IMR-90 (cell line): Measurements from ENCODE around the gene GJB4. TPM values are rescaled to one million over a fixed set of nuclear protein-coding genes. Genes with fewer than 3 reads are reported as not detected.

Source experiments
- ATAC-seq: fragments of 200-7000 bp; cut with Tn5 transposase; 2 replicates; pipeline ENCODE4 v1.9.1; 2020; ENCODE audit warnings: low read depth, mild to moderate bottlenecking, moderate library complexity
- BruUV-seq: library from RNA; stranded (reverse); fragments of 400-500 nt; replicated peaks from 2 replicates; lab custom pipeline; 2021; lab: Mats Ljungman, UMichigan
- CTCF ChIA-PET: fragments of 300-600 bp; formaldehyde crosslinking; extraction: SDS; loops from one replicate; lab custom pipeline; 2021; ENCODE audit warnings: antibody characterized with exemption; lab: Yijun Ruan, JAX
- POLR2A ChIA-PET: fragments of 300-600 bp; sonication (Branson Sonifier 250); formaldehyde crosslinking; loops from one replicate; lab custom pipeline; 2022; ENCODE audit warnings: antibody characterized with exemption; ENCODE audit not compliant: unreplicated experiment; lab: Charles Lee
- DNase-seq: peaks from one replicate; pipeline ENCODE4 v3.0.0; 2013
- H2AFZ ChIP-seq: replicated peaks from 2 replicates; pipeline ENCODE3; 2013; ENCODE audit warnings: low read length, mild to moderate bottlenecking; ENCODE audit not compliant: poor library complexity
- H2AK5ac ChIP-seq: 2 replicates; pipeline ENCODE4 v1.6.1; 2013; ENCODE audit warnings: low read depth, low read length, inconsistent platforms
- H2AK9ac ChIP-seq: replicated peaks from 2 replicates; pipeline ENCODE3; 2013; ENCODE audit warnings: mild to moderate bottlenecking, low read depth, low read length, moderate library complexity; ENCODE audit not compliant: poor library complexity
- H2BK120ac ChIP-seq: 2 replicates; pipeline ENCODE4 v1.6.1; 2013; ENCODE audit warnings: low read depth, low read length, inconsistent platforms
- H2BK15ac ChIP-seq: 3 replicates; pipeline ENCODE4 v1.6.1; 2013; ENCODE audit warnings: low read depth, low read length, inconsistent platforms
- H2BK20ac ChIP-seq: 2 replicates; pipeline ENCODE4 v1.6.1; 2013; ENCODE audit warnings: low read depth, mild to moderate bottlenecking, inconsistent platforms, low read length, moderate library complexity
- H2BK5ac ChIP-seq: 2 replicates; pipeline ENCODE4 v1.6.1; 2013; ENCODE audit warnings: mild to moderate bottlenecking, low read depth, low read length, inconsistent platforms; ENCODE audit not compliant: poor library complexity, severe bottlenecking
- H3K14ac ChIP-seq: replicated peaks from 2 replicates; pipeline ENCODE4 v1.6.1; 2013; ENCODE audit warnings: low read depth, low read length, inconsistent platforms
- H3K18ac ChIP-seq: 2 replicates; pipeline ENCODE4 v1.6.1; 2013; ENCODE audit warnings: low read depth, low read length, control low read depth
- H3K23ac ChIP-seq: 2 replicates; pipeline ENCODE4 v1.6.1; 2013; ENCODE audit warnings: low read depth, low read length, inconsistent platforms
- H3K27ac ChIP-seq: 2 replicates; pipeline ENCODE4 v1.5.1; 2013; ENCODE audit warnings: mild to moderate bottlenecking, control low read depth, low read length; ENCODE audit not compliant: insufficient read depth
- H3K27me3 ChIP-seq: 2 replicates; pipeline ENCODE4 v1.6.1; 2013; ENCODE audit warnings: low read length; ENCODE audit not compliant: control insufficient read depth, insufficient read depth
- H3K36me3 ChIP-seq: 2 replicates; pipeline ENCODE4 v1.6.1; 2013; ENCODE audit warnings: low read length, mixed read lengths; ENCODE audit not compliant: control insufficient read depth, insufficient read depth
- H3K4ac ChIP-seq: 2 replicates; pipeline ENCODE4 v1.6.1; 2013; ENCODE audit warnings: low read depth, low read length, inconsistent platforms
- H3K4me1 ChIP-seq: 2 replicates; pipeline ENCODE4 v1.6.1; 2013; ENCODE audit warnings: low read length, mixed read lengths; ENCODE audit not compliant: control insufficient read depth, insufficient read depth
- H3K4me2 ChIP-seq: 2 replicates; pipeline ENCODE4 v1.6.1; 2013; ENCODE audit warnings: low read depth, mild to moderate bottlenecking, control low read depth, low read length, moderate library complexity
- H3K4me3 ChIP-seq: 2 replicates; pipeline ENCODE4 v1.5.1; 2013; ENCODE audit warnings: low read depth, mild to moderate bottlenecking, control low read depth, low read length, moderate library complexity; ENCODE audit not compliant: insufficient read depth
- H3K56ac ChIP-seq: 2 replicates; pipeline ENCODE4 v1.6.1; 2013; ENCODE audit warnings: low read length, inconsistent platforms; ENCODE audit not compliant: insufficient read depth; ENCODE audit errors: extremely low read depth
- H3K79me1 ChIP-seq, 2 experiments: 2 replicates each; pipeline ENCODE4 v1.6.1; 2013; ENCODE audit warnings: low read length in 2 of 2, inconsistent platforms in 1 of 2, low read depth in 1 of 2
- H3K9ac ChIP-seq: 2 replicates; pipeline ENCODE4 v1.6.1; 2013; ENCODE audit warnings: low read depth, low read length, control low read depth
- H3K9me1 ChIP-seq: 2 replicates; pipeline ENCODE4 v1.6.1; 2013; ENCODE audit warnings: low read length, inconsistent platforms; ENCODE audit not compliant: insufficient read depth
- H3K9me3 ChIP-seq: 2 replicates; pipeline ENCODE4 v1.6.1; 2013; ENCODE audit warnings: low read length; ENCODE audit not compliant: control insufficient read depth, insufficient read depth
- H4K20me1 ChIP-seq: 2 replicates; pipeline ENCODE4 v1.6.1; 2013; ENCODE audit warnings: low read length, inconsistent platforms; ENCODE audit not compliant: insufficient read depth
- H4K5ac ChIP-seq: 2 replicates; pipeline ENCODE4 v1.6.1; 2013; ENCODE audit warnings: mild to moderate bottlenecking, low read depth, low read length, control low read depth
- H4K8ac ChIP-seq, 2 experiments: 2 replicates each; pipeline ENCODE4 v1.6.1; 2013; ENCODE audit warnings: low read depth in 2 of 2, low read length in 2 of 2, control low read depth in 1 of 2, inconsistent platforms in 1 of 2
- H4K91ac ChIP-seq: 2 replicates; pipeline ENCODE4 v1.6.1; 2013; ENCODE audit warnings: low read depth, low read length, inconsistent platforms; ENCODE audit not compliant: insufficient read depth
- BHLHE40 ChIP-seq: fragments of 150-350 bp; IDR thresholded peaks from 2 replicates; pipeline ENCODE4 v1.6.1; 2016; ENCODE audit warnings: mild to moderate bottlenecking, low read depth, low read length
- CEBPB ChIP-seq: IDR thresholded peaks from 2 replicates; pipeline ENCODE4 v1.6.1; 2012; ENCODE audit warnings: low read depth, low read length, improper control_type of control experiment
- CHD1 ChIP-seq: IDR thresholded peaks from 2 replicates; pipeline ENCODE4 v1.6.1; 2012; ENCODE audit warnings: low read depth, low read length, improper control_type of control experiment
- ELK1 ChIP-seq: fragments of 150-350 bp; IDR thresholded peaks from 2 replicates; pipeline ENCODE4 v1.6.1; 2016; ENCODE audit warnings: low read depth, mild to moderate bottlenecking, low read length, moderate library complexity, borderline replicate concordance
- FOS ChIP-seq: fragments of 150-350 bp; IDR thresholded peaks from 2 replicates; pipeline ENCODE4 v1.6.1; 2016; ENCODE audit warnings: low read depth, low read length
- MAFK ChIP-seq: IDR thresholded peaks from 2 replicates; pipeline ENCODE4 v1.6.1; 2012; ENCODE audit warnings: low read depth, low read length, improper control_type of control experiment
- MAZ ChIP-seq: IDR thresholded peaks from 2 replicates; pipeline ENCODE4 v1.6.1; 2012; ENCODE audit warnings: low read depth, mild to moderate bottlenecking, low read length, improper control_type of control experiment, moderate library complexity, borderline replicate concordance
- MXI1 ChIP-seq: IDR thresholded peaks from 2 replicates; pipeline ENCODE4 v1.6.1; 2012; ENCODE audit warnings: low read depth, mild to moderate bottlenecking, low read length, moderate library complexity, borderline replicate concordance
- NFE2L2 ChIP-seq: fragments of 150-350 bp; IDR thresholded peaks from 2 replicates; pipeline ENCODE4 v1.6.1; 2016; ENCODE audit warnings: low read depth, mild to moderate bottlenecking, low read length
- POLR2A ChIP-seq: IDR thresholded peaks from 2 replicates; pipeline ENCODE4 v1.6.1; 2012; ENCODE audit warnings: mild to moderate bottlenecking, low read depth, low read length
- RAD21 ChIP-seq: IDR thresholded peaks from 2 replicates; pipeline ENCODE4 v1.6.1; 2012; ENCODE audit warnings: low read length, improper control_type of control experiment
- RCOR1 ChIP-seq: IDR thresholded peaks from 2 replicates; pipeline ENCODE4 v1.6.1; 2012; ENCODE audit warnings: mild to moderate bottlenecking, low read length, improper control_type of control experiment; ENCODE audit not compliant: insufficient replicate concordance
- RFX5 ChIP-seq: IDR thresholded peaks from 2 replicates; pipeline ENCODE4 v1.8.0; 2012; ENCODE audit warnings: low read depth, mild to moderate bottlenecking, low read length, moderate library complexity
- SMC3 ChIP-seq: fragments of 150-350 bp; IDR thresholded peaks from 2 replicates; pipeline ENCODE4 v1.6.1; 2016; ENCODE audit warnings: low read depth, mild to moderate bottlenecking, antibody characterized with exemption, low read length, moderate library complexity
- USF2 ChIP-seq: fragments of 150-350 bp; IDR thresholded peaks from 2 replicates; pipeline ENCODE4 v1.6.1; 2017; ENCODE audit warnings: mild to moderate bottlenecking, antibody characterized with exemption, low read length, low read depth
- WGBS, 2 experiments: methylation state at CpG; one replicate each; pipeline versions ENCODE4 v1.1.5 to v1.1.7; 2013; ENCODE audit warnings: missing lambda C conversion rate in 2 of 2; ENCODE audit not compliant: insufficient read length in 1 of 2; ENCODE audit errors: extremely low coverage in 2 of 2; 5-methylcytosine and 5-hydroxymethylcytosine counted together
- dilution Hi-C: fragments of 300-500 bp; cut with HindIII; formaldehyde crosslinking; loops from one replicate; pipeline ENCODE4 v1.14.3; 2018; ENCODE audit warnings: low sequenced_read_pairs; ENCODE audit not compliant: unreplicated experiment
- in situ Hi-C: fragments of 300-500 bp; cut with MboI; formaldehyde crosslinking; loops from 3 replicates; pipeline ENCODE4 v1.14.3; 2019; ENCODE audit warnings: low sequenced_read_pairs, inconsistent platforms, mixed read lengths
- intact Hi-C: fragments of 100-400 bp; cut with micrococcal nuclease; formaldehyde crosslinking; loops from 2 replicates; pipeline ENCODE4 v1.10.0; 2022
- polyA plus RNA-seq, 3 experiments: library from polyadenylated mRNA; depleted of rRNA; stranded (reverse); fragments of >200 nt; gene quantifications; 2 replicates each; pipeline ENCODE4 v1.2.3, GENCODE V29; 2012; ENCODE audit warnings: low replicate concordance in 1 of 3
- total RNA-seq: library from RNA; depleted of rRNA; stranded (reverse); fragments of >200 nt; gene quantifications from 2 replicates; pipeline ENCODE4 v1.2.3, GENCODE V29; 2012
- TF ChIP-seq, protein P1 (sequence below): conservative IDR thresholded peaks from 2 replicates; pipeline ENCODE4 v1.5.1; 2012; ENCODE audit warnings: mild to moderate bottlenecking, low read depth, low read length, improper control_type of control experiment

The GJB4 gene
- total and polyA plus RNA-seq, 2 of the 4 experiments (the other 2 are of a cell fraction), result not detected

DNA sequence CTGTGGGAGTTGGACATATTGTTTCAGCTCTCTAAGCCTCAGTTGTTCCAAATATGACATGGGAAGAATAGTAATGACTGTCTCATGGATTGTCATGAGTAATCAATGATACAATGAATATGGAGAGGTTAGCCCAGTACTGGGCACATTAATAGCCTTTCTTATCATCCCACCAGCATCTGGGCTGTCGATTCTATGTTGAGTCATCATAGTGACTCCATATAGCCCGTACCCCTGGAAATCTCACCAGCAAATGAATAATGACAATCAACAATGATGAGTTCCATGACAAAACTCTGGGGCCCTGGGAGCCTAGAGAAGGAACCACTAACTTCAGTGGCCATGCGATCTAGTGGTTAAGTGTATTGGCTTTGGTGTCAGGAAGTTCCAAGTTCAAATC lies 44.4 kb upstream of the GJB4 start:
- BruUV-seq, result no TSS peak
- WGBS, 2 experiments, result no CpG with 5 or more reads among the region's 3 CpGs
- CTCF ChIA-PET, result no interaction called here
- H3K4ac ChIP-seq, result no peak overlapping the region
- no peak overlapping the region for H4K91ac ChIP-seq
- H3K36me3 ChIP-seq, result no peaks in the 10 kb centered on the region
- H4K5ac ChIP-seq, result no peak overlapping the region
- in situ Hi-C loops (no loop called here), dilution Hi-C loops (no loop called here), intact Hi-C loops (no loop called here)
- no peak overlapping the region for H3K18ac ChIP-seq
- H3K27me3 ChIP-seq, result no peaks in the 10 kb centered on the region
- no peak overlapping the region for H3K4me2 ChIP-seq
- H3K79me1 ChIP-seq, result no peaks in the 10 kb centered on the region
- H2AFZ ChIP-seq, result no peak overlapping the region
- H2AK5ac ChIP-seq, result no peak overlapping the region
- POLR2A ChIA-PET, result no interaction called here
- no peaks in the 10 kb centered on the region for H3K9me1 ChIP-seq
- no peak overlapping the region for H3K4me3 ChIP-seq
- H2BK120ac ChIP-seq, result no peak overlapping the region
- TF ChIP-seq ELK1 (no peak), POLR2A (no peak), CHD1 (no peak), RAD21 (no peak), BHLHE40 (no peak), CEBPB (no peak), NFE2L2 (no peak), RFX5 (no peak), RCOR1 (no peak), SMC3 (no peak), MXI1 (no peak), FOS (no peak), USF2 (no peak), MAZ (no peak), MAFK (no peak)
- TF ChIP-seq, protein P1, sequence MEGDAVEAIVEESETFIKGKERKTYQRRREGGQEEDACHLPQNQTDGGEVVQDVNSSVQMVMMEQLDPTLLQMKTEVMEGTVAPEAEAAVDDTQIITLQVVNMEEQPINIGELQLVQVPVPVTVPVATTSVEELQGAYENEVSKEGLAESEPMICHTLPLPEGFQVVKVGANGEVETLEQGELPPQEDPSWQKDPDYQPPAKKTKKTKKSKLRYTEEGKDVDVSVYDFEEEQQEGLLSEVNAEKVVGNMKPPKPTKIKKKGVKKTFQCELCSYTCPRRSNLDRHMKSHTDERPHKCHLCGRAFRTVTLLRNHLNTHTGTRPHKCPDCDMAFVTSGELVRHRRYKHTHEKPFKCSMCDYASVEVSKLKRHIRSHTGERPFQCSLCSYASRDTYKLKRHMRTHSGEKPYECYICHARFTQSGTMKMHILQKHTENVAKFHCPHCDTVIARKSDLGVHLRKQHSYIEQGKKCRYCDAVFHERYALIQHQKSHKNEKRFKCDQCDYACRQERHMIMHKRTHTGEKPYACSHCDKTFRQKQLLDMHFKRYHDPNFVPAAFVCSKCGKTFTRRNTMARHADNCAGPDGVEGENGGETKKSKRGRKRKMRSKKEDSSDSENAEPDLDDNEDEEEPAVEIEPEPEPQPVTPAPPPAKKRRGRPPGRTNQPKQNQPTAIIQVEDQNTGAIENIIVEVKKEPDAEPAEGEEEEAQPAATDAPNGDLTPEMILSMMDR, result no peak
- H3K9me3 ChIP-seq, result no peaks in the 10 kb centered on the region
- H3K27ac ChIP-seq, result no peak overlapping the region
- H3K14ac ChIP-seq, result no peak overlapping the region
- no peak overlapping the region for H3K56ac ChIP-seq
- H2BK20ac ChIP-seq, result no peak overlapping the region
- H3K4me1 ChIP-seq, result no peaks in the 10 kb centered on the region
- H3K9ac ChIP-seq, result no peak overlapping the region
- H4K8ac ChIP-seq, result no peak overlapping the region
- no peak overlapping the region for H3K23ac ChIP-seq
- H4K20me1 ChIP-seq, result no peaks in the 10 kb centered on the region
- H2BK15ac ChIP-seq, result no peak overlapping the region
- H2BK5ac ChIP-seq, result no peak overlapping the region
- DNase-seq (no peak), ATAC-seq (no peak)
- no peak overlapping the region for H2AK9ac ChIP-seq
